GM12878 (cell line): ENCODE results near the gene GPR89B.
"Not testable (repeated sequence)": the region's sequence is repeated elsewhere in the genome, so short reads cannot be mapped to it uniquely, and the experiment has no call there.

Source experiments
- CHD1 ChIP-seq: IDR thresholded peaks from 2 replicates; pipeline ENCODE4 v1.6.1; 2012; ENCODE audit warnings: low read depth, low read length, improper control_type of control experiment
- CHD2 ChIP-seq: IDR thresholded peaks from 2 replicates; pipeline ENCODE4 v1.6.1; 2011; ENCODE audit warnings: low read depth, low read length, improper control_type of control experiment, borderline replicate concordance
- CTCF ChIP-seq, 3 experiments: IDR thresholded peaks in 2 of 3; conservative IDR thresholded peaks in 1 of 3; 2 replicates each; pipeline ENCODE4 v1.5.1; 2011; ENCODE audit warnings: low read depth in 3 of 3, low read length in 3 of 3, mild to moderate bottlenecking in 3 of 3, control low read depth in 2 of 3, moderate library complexity in 2 of 3, inconsistent platforms in 1 of 3, mixed read lengths in 1 of 3; ENCODE audit not compliant: control insufficient read depth in 2 of 3, insufficient read depth in 1 of 3; ENCODE audit errors: extremely low read depth in 1 of 3
- DPF2 ChIP-seq: fragments of 450-650 bp; IDR thresholded peaks from 2 replicates; pipeline ENCODE4 v1.6.1; 2017; ENCODE audit warnings: mild to moderate bottlenecking
- EP300 ChIP-seq, 2 experiments: fragments of 150-350 bp in 1 of 2; IDR thresholded peaks; 2 replicates each; pipeline ENCODE4 v1.6.1; 2011 to 2012; ENCODE audit warnings: low read depth in 2 of 2, low read length in 2 of 2, borderline replicate concordance in 1 of 2, improper control_type of control experiment in 1 of 2, inconsistent platforms in 1 of 2; ENCODE audit not compliant: control insufficient read depth in 1 of 2
- FOXK2 ChIP-seq: fragments of 450-650 bp; IDR thresholded peaks from 2 replicates; pipeline ENCODE4 v1.6.1; 2017; ENCODE audit warnings: mild to moderate bottlenecking, moderate library complexity
- GABPA ChIP-seq: IDR thresholded peaks from 2 replicates; pipeline ENCODE4 v1.6.1; 2014; ENCODE audit warnings: antibody characterized with exemption, low read depth, mild to moderate bottlenecking, inconsistent platforms
- HCFC1 ChIP-seq: fragments of 150-350 bp; IDR thresholded peaks from 2 replicates; pipeline ENCODE4 v1.6.1; 2014; ENCODE audit warnings: low read length
- POLR2A ChIP-seq: IDR thresholded peaks from 2 replicates; pipeline ENCODE4 v1.6.1; 2011; ENCODE audit warnings: low read depth, mild to moderate bottlenecking, low read length
- RB1 ChIP-seq: fragments of 450-650 bp; formaldehyde crosslinking; IDR thresholded peaks from 2 replicates; pipeline ENCODE4 v1.6.1; 2017; ENCODE audit warnings: mild to moderate bottlenecking, borderline replicate concordance
- RBBP5 ChIP-seq: fragments of 200-600 bp; sonication (generic); conservative IDR thresholded peaks from 2 replicates; pipeline ENCODE4 v1.6.1; 2016
- SIN3A ChIP-seq: IDR thresholded peaks from 2 replicates; pipeline ENCODE4 v1.6.1; 2012; ENCODE audit warnings: low read depth, low read length, improper control_type of control experiment
- TF ChIP-seq, protein P1 (sequence below): fragments of 450-650 bp; formaldehyde crosslinking; IDR thresholded peaks from 2 replicates; pipeline ENCODE4 v1.4.0; 2022; ENCODE audit warnings: mild to moderate bottlenecking, moderate library complexity
- TF ChIP-seq, protein P2 (sequence below): IDR thresholded peaks from 2 replicates; pipeline ENCODE4 v1.6.1; 2012; ENCODE audit warnings: mild to moderate bottlenecking, low read depth, low read length

DNA sequence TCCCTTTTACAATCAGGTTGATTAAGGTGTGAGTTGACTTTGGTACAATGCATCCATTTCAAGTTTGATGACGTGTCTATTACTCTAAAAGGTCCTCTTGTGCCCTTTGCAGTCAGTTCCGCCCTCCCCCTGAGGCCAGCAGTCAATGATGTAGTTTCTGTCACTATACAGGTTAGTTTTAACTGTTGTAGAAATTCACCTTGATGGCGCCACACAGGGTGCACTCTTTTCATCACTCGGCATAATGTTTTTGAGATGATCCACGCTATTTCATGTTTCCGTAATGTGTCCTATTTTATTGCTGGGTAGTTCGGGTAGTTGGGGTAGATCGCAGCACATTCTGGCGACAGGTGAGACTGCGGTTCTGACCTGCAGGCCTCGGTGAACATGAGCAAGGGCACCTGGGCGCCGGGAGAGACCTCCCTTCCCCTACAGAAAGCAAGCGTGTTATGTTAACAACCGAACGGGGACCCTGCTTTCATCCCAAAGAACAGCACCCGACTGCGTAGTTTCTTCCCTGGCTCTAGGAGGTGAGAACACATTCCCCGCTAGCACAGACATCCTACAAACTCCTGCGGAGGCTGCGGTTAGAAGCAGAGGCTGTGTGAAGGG, 109.7 kb downstream of the GPR89B start:
- not testable (repeated sequence) for TF ChIP-seq CHD2; DPF2; SIN3A; FOXK2; CTCF (IDR thresholded peaks at IDR 0.05 in 2 of 3, conservative IDR thresholded peaks at IDR 0.05 in 1 of 3; ENCODE audit: control insufficient read depth in 2 of 3, extremely low read depth in 1 of 3, insufficient read depth in 1 of 3, low read depth in 3 of 3, low read length in 3 of 3); GABPA; CHD1; EP300 (IDR thresholded peaks at IDR 0.05; ENCODE audit: borderline replicate concordance in 1 of 2, control insufficient read depth in 1 of 2, low read depth in 2 of 2, low read length in 2 of 2); POLR2A; RBBP5; HCFC1; RB1
- TF ChIP-seq, protein P1, sequence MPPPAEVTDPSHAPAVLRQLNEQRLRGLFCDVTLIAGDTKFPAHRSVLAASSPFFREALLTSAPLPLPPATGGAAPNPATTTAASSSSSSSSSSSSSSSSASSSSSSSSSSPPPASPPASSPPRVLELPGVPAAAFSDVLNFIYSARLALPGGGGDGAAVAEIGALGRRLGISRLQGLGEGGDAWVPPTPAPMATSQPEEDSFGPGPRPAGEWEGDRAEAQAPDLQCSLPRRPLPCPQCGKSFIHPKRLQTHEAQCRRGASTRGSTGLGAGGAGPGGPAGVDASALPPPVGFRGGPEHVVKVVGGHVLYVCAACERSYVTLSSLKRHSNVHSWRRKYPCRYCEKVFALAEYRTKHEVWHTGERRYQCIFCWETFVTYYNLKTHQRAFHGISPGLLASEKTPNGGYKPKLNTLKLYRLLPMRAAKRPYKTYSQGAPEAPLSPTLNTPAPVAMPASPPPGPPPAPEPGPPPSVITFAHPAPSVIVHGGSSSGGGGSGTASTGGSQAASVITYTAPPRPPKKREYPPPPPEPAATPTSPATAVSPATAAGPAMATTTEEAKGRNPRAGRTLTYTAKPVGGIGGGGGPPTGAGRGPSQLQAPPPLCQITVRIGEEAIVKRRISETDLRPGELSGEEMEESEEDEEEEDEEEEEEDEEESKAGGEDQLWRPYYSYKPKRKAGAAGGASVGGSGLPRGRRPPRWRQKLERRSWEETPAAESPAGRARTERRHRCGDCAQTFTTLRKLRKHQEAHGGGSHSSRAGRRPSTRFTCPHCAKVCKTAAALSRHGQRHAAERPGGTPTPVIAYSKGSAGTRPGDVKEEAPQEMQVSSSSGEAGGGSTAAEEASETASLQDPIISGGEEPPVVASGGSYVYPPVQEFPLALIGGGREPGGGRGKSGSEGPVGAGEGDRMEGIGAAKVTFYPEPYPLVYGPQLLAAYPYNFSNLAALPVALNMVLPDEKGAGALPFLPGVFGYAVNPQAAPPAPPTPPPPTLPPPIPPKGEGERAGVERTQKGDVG (CRISPR knock-in tag), result not testable (repeated sequence)
- TF ChIP-seq, protein P2, sequence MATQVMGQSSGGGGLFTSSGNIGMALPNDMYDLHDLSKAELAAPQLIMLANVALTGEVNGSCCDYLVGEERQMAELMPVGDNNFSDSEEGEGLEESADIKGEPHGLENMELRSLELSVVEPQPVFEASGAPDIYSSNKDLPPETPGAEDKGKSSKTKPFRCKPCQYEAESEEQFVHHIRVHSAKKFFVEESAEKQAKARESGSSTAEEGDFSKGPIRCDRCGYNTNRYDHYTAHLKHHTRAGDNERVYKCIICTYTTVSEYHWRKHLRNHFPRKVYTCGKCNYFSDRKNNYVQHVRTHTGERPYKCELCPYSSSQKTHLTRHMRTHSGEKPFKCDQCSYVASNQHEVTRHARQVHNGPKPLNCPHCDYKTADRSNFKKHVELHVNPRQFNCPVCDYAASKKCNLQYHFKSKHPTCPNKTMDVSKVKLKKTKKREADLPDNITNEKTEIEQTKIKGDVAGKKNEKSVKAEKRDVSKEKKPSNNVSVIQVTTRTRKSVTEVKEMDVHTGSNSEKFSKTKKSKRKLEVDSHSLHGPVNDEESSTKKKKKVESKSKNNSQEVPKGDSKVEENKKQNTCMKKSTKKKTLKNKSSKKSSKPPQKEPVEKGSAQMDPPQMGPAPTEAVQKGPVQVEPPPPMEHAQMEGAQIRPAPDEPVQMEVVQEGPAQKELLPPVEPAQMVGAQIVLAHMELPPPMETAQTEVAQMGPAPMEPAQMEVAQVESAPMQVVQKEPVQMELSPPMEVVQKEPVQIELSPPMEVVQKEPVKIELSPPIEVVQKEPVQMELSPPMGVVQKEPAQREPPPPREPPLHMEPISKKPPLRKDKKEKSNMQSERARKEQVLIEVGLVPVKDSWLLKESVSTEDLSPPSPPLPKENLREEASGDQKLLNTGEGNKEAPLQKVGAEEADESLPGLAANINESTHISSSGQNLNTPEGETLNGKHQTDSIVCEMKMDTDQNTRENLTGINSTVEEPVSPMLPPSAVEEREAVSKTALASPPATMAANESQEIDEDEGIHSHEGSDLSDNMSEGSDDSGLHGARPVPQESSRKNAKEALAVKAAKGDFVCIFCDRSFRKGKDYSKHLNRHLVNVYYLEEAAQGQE, result not testable (repeated sequence)
